ENCODE measurements around the gene ECT2L. TPM values are rescaled to one million over a fixed set of nuclear protein-coding genes. Genes with fewer than 3 reads are reported as not detected.

ECT2L gene
- total and polyA plus RNA-seq, 2 experiments from 2014 or later: 0.03 to 0.15 TPM

DNA sequence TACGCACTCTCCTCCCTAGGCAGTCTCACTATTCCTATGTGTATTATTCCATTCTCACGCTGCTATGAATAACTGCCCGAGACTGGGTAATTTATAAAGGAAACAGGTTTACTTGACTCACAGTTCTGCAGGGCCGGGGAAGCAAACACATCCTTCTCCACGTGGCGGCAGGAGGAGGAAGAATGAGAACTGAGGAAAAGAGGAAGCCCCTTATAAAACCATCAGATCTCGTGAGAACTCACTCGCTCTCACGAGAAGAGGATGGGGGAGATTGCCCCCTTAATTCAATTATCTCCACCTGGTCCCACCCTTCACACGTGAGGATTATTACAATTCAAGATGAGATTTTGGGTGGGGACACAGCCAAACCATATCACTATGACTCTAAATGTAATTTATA lies 61.9 kb downstream of the ECT2L start (continued):
- TF ChIP-seq NANOG (IDR thresholded peaks at IDR 0.05; ENCODE audit: borderline replicate concordance) (no peak), ZNF331 (CRISPR knock-in tag; IDR thresholded peaks at IDR 0.05; ENCODE audit: low read depth) (no peak), ZNF114 (CRISPR knock-in tag; IDR thresholded peaks at IDR 0.05) (no peak), EZH2 (IDR thresholded peaks at IDR 0.05; ENCODE audit: low read depth, unreplicated experiment) (no peak)
- TF ChIP-seq, protein P1, sequence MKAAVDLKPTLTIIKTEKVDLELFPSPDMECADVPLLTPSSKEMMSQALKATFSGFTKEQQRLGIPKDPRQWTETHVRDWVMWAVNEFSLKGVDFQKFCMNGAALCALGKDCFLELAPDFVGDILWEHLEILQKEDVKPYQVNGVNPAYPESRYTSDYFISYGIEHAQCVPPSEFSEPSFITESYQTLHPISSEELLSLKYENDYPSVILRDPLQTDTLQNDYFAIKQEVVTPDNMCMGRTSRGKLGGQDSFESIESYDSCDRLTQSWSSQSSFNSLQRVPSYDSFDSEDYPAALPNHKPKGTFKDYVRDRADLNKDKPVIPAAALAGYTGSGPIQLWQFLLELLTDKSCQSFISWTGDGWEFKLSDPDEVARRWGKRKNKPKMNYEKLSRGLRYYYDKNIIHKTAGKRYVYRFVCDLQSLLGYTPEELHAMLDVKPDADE (IDR thresholded peaks at IDR 0.05): no peak

DNA sequence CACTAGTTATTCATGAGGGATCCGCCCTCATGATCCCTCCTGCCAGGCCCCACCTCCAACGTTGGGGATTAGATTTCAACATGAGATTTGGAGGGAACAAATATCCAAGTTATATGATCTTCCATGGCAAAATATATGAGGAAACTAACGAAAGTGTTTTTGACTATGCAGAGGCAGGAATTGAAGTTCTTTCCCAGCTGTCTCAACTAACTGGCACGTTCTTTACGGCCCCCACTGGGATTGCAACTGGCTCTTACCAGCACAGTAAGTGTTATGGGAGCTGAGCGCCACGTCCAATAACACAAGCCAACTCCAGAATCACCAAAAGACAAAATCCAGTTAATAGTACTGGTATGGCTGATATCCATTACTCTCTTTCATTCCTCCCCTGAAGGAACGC lies 66.6 kb downstream of the ECT2L start:
- Mint-ChIP-seq H3K4me1 (0 out of 3 replicates have a peak, but pooled peaks cover 2% of the 10 kb centered on the region), H3K4me3 (no peak overlapping the region), H3K36me3 (ENCODE audit: low read depth) (no peaks in the 10 kb centered on the region), H3K9me3 (no peaks in the 10 kb centered on the region), H3K27ac (no peak overlapping the region), H3K27me3 (ENCODE audit: insufficient read depth, low read depth, poor library complexity) (no peaks in the 10 kb centered on the region)
- Histone ChIP-seq H3K9me2 (ENCODE audit: insufficient read depth) (no peaks in the 10 kb centered on the region), H4K20me1 (replicated peaks; ENCODE audit: insufficient read depth) (no peaks in the 10 kb centered on the region), H3K4me3 (no peak overlapping the region), H3K4me1 (ENCODE audit: insufficient read depth) (no peaks in the 10 kb centered on the region; the same call in 1 of the 2 replicates), H3K27ac (ENCODE audit: low read depth) (no peak overlapping the region), H3K79me2 (replicated peaks; ENCODE audit: insufficient read depth) (no peaks in the 10 kb centered on the region), H3K4me2 (no peak overlapping the region), H3K27me3 (ENCODE audit: insufficient read depth) (no peaks in the 10 kb centered on the region), H3F3A (replicated peaks; ENCODE audit: low read depth) (no peaks in the 10 kb centered on the region), H2AFZ (no peak overlapping the region), H3K36me3 (ENCODE audit: insufficient read depth) (no peaks in the 10 kb centered on the region)
- TF ChIP-seq NANOG (IDR thresholded peaks at IDR 0.05; ENCODE audit: borderline replicate concordance) (no peak), STAT1 (IDR thresholded peaks at IDR 0.05; ENCODE audit: unreplicated experiment) (no peak)
- TF ChIP-seq, protein P1 (IDR thresholded peaks at IDR 0.05): no peak
- no peak for ATAC-seq
- DNase-seq (ENCODE audit: low spot score): no peak

DNA sequence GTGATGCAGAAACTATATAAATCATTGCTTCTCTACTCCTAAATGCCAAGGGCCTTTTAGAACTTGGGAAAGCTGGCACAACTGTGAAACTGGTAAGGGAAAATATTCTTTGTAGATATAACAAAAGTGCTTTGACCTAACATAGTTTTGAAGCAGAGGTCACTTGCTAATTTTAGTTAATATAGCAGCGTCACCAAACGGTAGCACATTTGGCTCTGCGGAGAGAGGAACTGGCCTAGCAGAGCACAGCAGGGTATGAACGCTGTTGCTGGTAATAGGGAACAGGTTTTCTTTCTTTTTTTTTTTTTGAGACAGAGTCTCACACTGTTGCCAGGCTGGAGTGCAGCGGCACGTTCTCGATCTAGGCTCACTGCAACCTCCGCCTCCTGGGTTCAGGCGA lies 67.4 kb downstream of the ECT2L start:
- no peaks in the 10 kb centered on the region for H4K20me1 ChIP-seq (replicated peaks; ENCODE audit: insufficient read depth)
- no peaks in the 10 kb centered on the region for H3K27me3 Mint-ChIP-seq (ENCODE audit: insufficient read depth, low read depth, poor library complexity)
- no peak overlapping the region for H3K4me3 Mint-ChIP-seq
- H3K79me2 ChIP-seq (replicated peaks; ENCODE audit: insufficient read depth): no peaks in the 10 kb centered on the region
- H3K36me3 Mint-ChIP-seq (ENCODE audit: low read depth): no peaks in the 10 kb centered on the region
- H3K9me2 ChIP-seq (ENCODE audit: insufficient read depth): no peaks in the 10 kb centered on the region
- no peak overlapping the region for H3K4me2 ChIP-seq
- no peak overlapping the region for H3K27ac ChIP-seq (ENCODE audit: low read depth)
- no peaks in the 10 kb centered on the region for H3K9me3 Mint-ChIP-seq
- DNase-seq (ENCODE audit: low spot score): no peak
- H3F3A ChIP-seq (replicated peaks; ENCODE audit: low read depth): no peaks in the 10 kb centered on the region
- no peak overlapping the region for H3K4me3 ChIP-seq
- H3K4me1 Mint-ChIP-seq: 0 out of 3 replicates have a peak, but pooled peaks cover 2% of the 10 kb centered on the region
- no peaks in the 10 kb centered on the region for H3K27me3 ChIP-seq (ENCODE audit: insufficient read depth)
- no peak overlapping the region for H2AFZ ChIP-seq
- no peak overlapping the region for H3K27ac Mint-ChIP-seq
- H3K36me3 ChIP-seq (ENCODE audit: insufficient read depth): no peaks in the 10 kb centered on the region
- ATAC-seq: no peak
- H3K4me1 ChIP-seq (ENCODE audit: insufficient read depth): no peaks in the 10 kb centered on the region; the same call in 1 of the 2 replicates
- TF ChIP-seq STAT1 (IDR thresholded peaks at IDR 0.05; ENCODE audit: unreplicated experiment) (no peak), JUNB (IDR thresholded peaks at IDR 0.05; ENCODE audit: unreplicated experiment) (no peak), ZNF114 (CRISPR knock-in tag; IDR thresholded peaks at IDR 0.05) (no peak), POLR2AphosphoS5 (IDR thresholded peaks at IDR 0.05; ENCODE audit: low read depth) (no peak)
- TF ChIP-seq, protein P2, sequence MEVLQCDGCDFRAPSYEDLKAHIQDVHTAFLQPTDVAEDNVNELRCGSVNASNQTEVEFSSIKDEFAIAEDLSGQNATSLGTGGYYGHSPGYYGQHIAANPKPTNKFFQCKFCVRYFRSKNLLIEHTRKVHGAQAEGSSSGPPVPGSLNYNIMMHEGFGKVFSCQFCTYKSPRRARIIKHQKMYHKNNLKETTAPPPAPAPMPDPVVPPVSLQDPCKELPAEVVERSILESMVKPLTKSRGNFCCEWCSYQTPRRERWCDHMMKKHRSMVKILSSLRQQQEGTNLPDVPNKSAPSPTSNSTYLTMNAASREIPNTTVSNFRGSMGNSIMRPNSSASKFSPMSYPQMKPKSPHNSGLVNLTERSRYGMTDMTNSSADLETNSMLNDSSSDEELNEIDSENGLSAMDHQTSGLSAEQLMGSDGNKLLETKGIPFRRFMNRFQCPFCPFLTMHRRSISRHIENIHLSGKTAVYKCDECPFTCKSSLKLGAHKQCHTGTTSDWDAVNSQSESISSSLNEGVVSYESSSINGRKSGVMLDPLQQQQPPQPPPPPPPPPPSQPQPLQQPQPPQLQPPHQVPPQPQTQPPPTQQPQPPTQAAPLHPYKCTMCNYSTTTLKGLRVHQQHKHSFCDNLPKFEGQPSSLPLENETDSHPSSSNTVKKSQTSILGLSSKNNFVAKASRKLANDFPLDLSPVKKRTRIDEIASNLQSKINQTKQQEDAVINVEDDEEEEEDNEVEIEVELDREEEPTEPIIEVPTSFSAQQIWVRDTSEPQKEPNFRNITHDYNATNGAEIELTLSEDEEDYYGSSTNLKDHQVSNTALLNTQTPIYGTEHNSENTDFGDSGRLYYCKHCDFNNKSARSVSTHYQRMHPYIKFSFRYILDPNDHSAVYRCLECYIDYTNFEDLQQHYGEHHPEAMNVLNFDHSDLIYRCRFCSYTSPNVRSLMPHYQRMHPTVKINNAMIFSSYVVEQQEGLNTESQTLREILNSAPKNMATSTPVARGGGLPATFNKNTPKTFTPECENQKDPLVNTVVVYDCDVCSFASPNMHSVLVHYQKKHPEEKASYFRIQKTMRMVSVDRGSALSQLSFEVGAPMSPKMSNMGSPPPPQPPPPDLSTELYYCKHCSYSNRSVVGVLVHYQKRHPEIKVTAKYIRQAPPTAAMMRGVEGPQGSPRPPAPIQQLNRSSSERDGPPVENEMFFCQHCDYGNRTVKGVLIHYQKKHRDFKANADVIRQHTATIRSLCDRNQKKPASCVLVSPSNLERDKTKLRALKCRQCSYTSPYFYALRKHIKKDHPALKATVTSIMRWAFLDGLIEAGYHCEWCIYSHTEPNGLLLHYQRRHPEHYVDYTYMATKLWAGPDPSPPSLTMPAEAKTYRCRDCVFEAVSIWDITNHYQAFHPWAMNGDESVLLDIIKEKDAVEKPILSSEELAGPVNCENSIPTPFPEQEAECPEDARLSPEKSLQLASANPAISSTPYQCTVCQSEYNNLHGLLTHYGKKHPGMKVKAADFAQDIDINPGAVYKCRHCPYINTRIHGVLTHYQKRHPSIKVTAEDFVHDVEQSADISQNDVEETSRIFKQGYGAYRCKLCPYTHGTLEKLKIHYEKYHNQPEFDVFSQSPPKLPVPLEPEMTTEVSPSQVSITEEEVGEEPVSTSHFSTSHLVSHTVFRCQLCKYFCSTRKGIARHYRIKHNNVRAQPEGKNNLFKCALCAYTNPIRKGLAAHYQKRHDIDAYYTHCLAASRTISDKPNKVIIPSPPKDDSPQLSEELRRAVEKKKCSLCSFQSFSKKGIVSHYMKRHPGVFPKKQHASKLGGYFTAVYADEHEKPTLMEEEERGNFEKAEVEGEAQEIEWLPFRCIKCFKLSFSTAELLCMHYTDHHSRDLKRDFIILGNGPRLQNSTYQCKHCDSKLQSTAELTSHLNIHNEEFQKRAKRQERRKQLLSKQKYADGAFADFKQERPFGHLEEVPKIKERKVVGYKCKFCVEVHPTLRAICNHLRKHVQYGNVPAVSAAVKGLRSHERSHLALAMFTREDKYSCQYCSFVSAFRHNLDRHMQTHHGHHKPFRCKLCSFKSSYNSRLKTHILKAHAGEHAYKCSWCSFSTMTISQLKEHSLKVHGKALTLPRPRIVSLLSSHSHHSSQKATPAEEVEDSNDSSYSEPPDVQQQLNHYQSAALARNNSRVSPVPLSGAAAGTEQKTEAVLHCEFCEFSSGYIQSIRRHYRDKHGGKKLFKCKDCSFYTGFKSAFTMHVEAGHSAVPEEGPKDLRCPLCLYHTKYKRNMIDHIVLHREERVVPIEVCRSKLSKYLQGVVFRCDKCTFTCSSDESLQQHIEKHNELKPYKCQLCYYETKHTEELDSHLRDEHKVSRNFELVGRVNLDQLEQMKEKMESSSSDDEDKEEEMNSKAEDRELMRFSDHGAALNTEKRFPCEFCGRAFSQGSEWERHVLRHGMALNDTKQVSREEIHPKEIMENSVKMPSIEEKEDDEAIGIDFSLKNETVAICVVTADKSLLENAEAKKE (CRISPR knock-in tag; IDR thresholded peaks at IDR 0.05): no peak
- TF ChIP-seq, protein P1 (IDR thresholded peaks at IDR 0.05): no peak
